GM19397 (cell line): Measurements from ENCODE around the gene PTPRU.
"Not testable (repeated sequence)": the region's sequence is repeated elsewhere in the genome, so short reads cannot be mapped to it uniquely, and the experiment has no call there.

Experiments used
- ATAC-seq: cut with Tn5 transposase; IDR thresholded peaks from one replicate; pipeline ENCODE4 v1.9.1; 2021; ENCODE audit warnings: mild to moderate bottlenecking, moderate library complexity; ENCODE audit not compliant: unreplicated experiment

The PTPRU gene

GRCh38 chr1:29221296-29221695, 15.0 kb upstream of the PTPRU start:
- ATAC-seq: no peak

- ATAC-seq: not testable (repeated sequence)
Observed at GRCh38 chr1:29222260-29222659, 14.1 kb upstream of the PTPRU start.

GRCh38 chr1:29222686-29223085, 13.6 kb upstream of the PTPRU start:
- no peak for ATAC-seq

- no peak for ATAC-seq
Observed at GRCh38 chr1:29223521-29223920, 12.8 kb upstream of the PTPRU start.

GRCh38 chr1:29224356-29224837, 11.9 kb upstream of the PTPRU start:
- ATAC-seq: no peak

GRCh38 chr1:29225361-29225760, 11.0 kb upstream of the PTPRU start:
- ATAC-seq: no peak

- no peak for ATAC-seq
Observed at GRCh38 chr1:29227511-29227910, 8.8 kb upstream of the PTPRU start.

GRCh38 chr1:29230204-29230552, 6.1 kb upstream of the PTPRU start:
- no peak for ATAC-seq

- peak; percentile 93 for ATAC-seq
Observed at GRCh38 chr1:29230553-29231378, 5.6 kb upstream of the PTPRU start, which contains the start of gene MECR. Gene MECR (minus strand): TSS chr1:29230934. CDS start chr1:29230906, 28 bp downstream.

- ATAC-seq: no peak
Observed at GRCh38 chr1:29232387-29232786, 3.9 kb upstream of the PTPRU start.

- no peak for ATAC-seq
Observed at GRCh38 chr1:29233693-29234092, 2.6 kb upstream of the PTPRU start.

- no peak for ATAC-seq
Observed at GRCh38 chr1:29234471-29234870, 1.9 kb upstream of the PTPRU start.

- not testable (repeated sequence) for ATAC-seq
Observed at GRCh38 chr1:29234881-29235280, 1.4 kb upstream of the PTPRU start.

- no peak for ATAC-seq
Observed at GRCh38 chr1:29236712-29237128, 398 bp downstream of the PTPRU start.

GRCh38 chr1:29237129-29237821, 953 bp downstream of the PTPRU start:
- no peak for ATAC-seq

- no peak for ATAC-seq
Observed at GRCh38 chr1:29237852-29238619, 1.7 kb downstream of the PTPRU start.

GRCh38 chr1:29238620-29239002, 2.3 kb downstream of the PTPRU start:
- no peak for ATAC-seq

- ATAC-seq: no peak
Observed at GRCh38 chr1:29239142-29239541, 2.8 kb downstream of the PTPRU start.

GRCh38 chr1:29240400-29240837, 4.1 kb downstream of the PTPRU start:
- no peak for ATAC-seq

- no peak for ATAC-seq
Observed at GRCh38 chr1:29240986-29241385, 4.7 kb downstream of the PTPRU start.
